NOMO-1 (cell line): ENCODE results near the gene FTCDNL1.
A peak's percentile ranks its signal among the peaks of the same experiment; 100 is the strongest.

Source experiments
- DNase-seq, 2 experiments: peaks; one replicate each; lab custom pipeline; 2025; ENCODE audit not compliant: unreplicated experiment in 2 of 2; lab: John Stamatoyannopoulos, UW

The FTCDNL1 gene

DNA sequence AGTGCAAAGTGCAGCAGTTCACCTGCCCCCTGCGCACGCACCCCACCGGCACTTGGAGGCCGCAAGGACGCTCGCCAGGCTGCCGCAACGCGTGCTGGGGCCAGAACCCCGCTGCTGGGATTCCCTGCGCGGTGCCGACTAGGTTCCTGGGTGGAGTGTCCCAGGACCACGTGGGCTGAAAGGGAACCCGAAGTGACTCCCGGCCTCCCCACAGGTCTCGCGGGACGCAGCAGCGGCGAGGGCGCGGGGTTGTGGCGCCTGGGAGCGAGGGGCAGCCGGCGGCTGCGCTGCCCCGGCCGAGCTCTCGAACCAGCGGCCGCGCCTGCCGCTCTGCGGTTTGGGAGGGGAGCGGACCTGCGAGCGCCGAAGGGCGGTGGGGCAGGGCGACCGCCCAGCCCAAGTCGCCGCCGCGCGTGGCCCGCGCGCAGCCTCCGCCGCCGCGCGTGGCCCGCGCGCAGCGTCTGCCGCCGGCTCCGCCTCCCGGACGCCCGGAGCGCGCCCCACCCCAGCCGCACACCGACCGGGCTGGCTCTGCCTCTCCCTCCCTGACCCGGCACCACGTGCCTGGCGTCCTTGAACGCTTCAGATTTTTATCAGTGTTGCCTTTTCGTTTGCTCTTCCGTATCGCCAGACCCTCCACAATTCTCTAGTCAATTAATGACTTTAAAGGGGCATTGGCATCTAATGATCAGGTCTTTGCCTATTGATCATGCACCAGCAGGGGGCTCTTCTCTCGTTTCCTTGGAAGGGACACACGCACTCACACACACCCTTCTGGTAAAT, at the start of gene FTCDNL1:
Gene FTCDNL1 (minus strand): TSS at position 475 of the 783 bp plus-strand sequence. CDS start 2,230 bp downstream, outside the sequence.
- DNase-seq = peak; percentile 82 to 89

DNA sequence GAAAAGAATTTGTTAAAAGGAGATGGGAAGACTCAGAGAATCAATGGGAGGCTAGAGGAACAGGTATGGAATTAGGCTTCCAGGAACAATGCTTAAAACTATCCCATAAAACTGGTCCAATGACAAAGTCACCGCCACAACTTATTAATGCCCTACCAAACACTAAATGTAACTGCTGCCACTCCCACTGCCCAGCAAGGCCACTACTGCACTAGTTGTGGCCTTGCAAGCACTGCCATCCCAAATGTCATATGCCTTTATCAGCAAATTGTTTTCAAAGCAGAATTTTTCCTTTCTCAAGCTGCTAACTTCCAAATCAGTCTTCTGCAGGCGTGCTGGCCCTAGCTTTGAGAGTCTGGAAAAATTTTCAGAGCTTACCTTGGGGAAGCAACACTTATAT, 45.6 kb upstream of the FTCDNL1 start:
- DNase-seq = no peak

DNA sequence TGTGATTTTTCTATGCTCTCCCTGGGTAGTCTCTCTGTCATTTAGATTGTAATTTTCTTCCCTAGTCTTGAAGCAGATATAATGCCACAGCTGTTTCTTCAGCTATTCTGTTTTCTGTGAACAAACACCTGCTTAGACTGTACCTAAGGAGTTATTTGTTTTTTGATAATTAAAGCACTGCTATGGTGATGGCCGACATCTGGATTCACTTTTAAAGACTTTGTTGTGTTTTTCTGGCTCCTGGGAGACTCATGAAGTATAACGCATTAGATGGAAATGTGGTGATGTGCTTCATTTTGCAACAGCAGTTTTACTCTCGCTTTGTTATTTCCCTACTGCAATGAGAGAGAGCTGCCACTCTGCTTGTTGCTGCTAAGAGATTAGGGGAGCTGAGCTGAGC, 44.4 kb upstream of the FTCDNL1 start:
- no peak for DNase-seq

DNA sequence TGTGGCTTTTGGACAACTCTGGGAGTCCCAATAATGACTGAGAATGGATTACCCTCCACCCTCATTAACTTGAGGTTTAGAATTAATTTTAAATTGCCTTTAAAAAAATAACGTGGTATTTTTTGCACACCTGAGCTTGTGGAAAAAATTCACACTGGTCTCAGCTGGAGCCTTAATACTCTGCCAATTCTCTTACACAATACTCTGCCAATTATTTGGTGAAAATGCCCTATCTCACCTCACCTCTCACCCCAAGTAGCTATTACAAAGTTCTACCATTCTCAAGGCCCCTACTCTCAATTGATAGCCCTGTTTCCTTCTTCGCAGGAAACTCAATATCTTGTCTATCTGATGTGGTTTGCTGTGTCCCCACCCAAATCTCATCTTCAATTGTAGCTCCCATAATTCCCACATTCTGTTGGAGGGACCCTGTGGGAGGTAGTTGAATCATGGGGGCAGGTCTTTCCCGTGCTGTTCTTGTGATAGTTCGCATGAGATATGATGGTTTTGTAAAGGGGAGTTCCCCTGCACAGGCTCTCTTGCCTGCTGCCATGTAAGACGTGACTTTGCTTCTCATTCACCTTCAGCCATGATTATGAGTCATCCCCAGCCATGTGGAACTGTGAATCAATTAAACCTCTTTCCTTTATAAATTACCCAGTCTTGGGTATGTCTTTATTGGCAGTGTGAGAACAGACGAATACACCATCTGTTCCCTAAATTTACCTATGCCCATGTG, 32.7 kb upstream of the FTCDNL1 start:
- no peak for DNase-seq

DNA sequence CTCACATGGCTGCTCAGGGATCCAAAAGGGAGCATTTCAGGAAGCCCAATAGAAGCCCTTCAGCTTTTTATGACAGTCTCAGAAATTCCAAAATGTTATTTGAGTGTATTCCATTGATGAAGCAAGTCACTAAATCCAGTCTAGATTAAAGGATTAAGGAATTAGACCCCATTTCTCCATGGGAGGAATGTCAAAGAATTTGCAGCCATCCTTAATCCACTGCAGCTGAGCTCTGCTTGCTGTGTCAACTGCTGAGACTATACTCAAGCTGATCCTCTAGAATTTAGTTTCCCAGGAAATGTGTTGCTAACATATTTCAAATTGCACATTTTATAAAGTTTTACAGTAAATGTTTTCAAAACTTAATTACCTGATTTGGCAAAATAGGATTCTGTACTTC, 31.7 kb upstream of the FTCDNL1 start:
- no peak for DNase-seq

DNA sequence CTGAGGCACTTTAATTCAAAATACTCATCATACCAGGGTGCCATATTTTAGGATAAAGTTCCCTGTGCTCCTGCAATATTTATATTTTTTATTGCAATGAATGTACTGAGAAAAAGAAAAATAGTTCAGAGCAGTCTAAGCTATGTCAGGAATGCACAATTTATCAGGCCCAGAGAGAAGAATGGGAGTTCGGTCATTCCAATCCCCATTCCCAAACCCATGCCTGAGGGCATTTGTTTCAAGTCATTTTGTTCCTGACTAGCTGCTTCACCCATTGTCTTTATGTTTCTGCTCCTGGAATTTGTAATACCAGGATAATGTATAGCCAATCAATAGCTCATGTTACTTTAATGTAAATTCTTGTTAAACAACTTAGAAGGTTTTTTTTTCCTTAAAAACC, 24.4 kb upstream of the FTCDNL1 start:
- no peak for DNase-seq

DNA sequence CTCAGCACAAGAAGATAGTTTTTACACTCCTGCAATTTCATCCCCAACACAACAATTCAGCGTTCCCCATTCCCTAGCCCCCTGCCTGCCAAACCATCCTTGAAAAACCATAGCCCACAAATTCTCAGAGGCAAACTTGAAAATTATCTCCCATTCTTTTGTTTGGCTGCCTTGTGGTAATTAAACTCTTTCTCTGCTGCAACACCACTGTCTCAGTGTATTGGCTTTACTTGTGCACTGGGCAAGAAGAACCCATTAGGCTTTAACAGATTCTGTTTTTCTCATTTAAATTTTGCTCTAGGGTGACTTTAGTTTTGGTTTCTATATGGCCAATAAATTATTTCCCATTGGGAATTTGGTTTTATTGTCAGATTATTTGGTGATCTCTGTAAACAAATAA, 23.2 kb upstream of the FTCDNL1 start:
- no peak for DNase-seq

DNA sequence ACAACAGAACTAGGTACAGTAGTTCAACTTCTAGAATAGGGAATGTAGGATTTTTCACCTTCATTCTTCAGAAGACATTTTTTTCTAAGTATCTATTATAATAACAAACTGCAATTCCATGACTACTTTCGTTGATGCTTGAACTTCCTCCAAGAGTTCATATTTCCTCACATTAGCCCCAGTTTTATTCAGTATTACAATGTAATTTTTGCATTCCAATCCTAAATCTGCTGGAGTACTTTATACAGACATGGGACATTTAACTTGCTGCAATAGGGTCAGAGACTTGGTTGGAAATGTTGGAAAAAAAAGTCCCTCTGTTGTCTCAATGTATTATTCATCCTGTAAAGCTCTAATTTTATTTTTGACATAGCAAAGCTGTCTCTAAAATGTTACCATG, 19.6 kb upstream of the FTCDNL1 start:
- DNase-seq = peak in 1 of 2 experiments; percentile 57

DNA sequence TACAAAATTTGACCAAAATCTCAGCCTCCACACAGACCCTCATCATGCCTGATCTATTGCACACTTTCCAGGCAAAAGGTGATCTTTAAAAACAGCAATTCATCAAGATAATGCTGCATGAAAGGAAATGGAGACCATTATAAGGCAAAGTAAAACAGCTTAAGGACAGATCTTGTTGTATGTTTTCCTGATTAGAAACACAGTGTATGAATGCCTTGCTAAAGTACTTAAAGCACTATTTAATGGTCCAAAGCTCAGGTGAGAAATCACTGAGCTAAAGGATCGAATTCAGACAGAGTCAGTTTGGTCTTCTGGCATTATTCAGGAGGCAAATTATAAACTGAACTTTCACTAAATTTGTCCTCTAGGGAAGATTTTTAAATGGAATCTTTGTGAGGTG, 18.7 kb upstream of the FTCDNL1 start:
- DNase-seq = no peak

DNA sequence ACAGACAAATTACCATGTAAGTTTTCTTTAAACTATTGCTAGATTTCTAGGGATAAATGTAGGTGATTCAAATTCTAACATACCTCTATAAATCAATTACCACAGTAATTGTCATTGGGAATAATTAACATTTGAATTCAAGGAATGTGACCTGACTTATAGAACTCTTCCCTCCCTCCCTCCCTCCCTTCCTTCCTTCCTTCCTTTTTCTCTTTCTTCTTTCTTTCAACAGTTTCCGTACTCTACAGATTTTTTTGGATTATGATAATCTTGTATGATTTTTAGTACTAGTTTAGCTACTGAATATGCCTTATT, 18.2 kb upstream of the FTCDNL1 start:
- DNase-seq = no peak

DNA sequence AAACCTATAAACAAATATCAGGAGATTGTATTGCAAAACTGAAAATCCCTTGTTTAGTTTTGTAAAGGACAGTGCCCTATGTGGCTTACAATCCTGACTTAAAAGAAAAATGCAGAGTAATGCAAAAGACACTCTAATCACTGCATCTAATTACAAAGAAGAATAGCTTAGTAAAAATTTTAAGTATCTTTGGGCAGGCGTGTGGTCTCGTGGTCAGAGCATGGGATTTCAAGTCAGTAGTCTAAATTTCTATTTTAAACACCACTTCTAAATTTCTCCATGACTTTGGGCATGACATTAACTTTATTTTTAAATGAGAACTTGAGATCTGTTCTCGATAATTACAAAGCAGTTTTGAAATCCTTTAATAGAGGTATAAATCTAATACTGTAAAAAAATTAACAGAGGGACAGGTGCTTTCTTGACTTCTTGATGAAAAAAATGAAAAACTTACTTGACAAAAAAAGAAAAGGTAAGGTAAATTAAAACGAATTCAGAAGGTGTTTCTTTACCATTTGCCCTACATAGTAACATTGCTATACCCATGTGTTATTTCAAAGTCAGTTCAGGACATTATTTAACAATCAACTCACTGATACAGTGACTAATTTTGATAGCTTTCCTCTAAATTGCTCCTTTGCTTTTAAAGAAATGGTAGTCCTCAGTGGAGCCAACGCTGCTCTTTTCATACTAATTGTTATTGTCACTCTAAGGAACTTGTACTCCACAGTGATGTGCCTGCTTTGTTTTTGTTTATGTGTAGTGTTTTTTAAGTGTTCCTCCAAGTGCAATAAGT, 17.6 kb upstream of the FTCDNL1 start:
- no peak for DNase-seq

DNA sequence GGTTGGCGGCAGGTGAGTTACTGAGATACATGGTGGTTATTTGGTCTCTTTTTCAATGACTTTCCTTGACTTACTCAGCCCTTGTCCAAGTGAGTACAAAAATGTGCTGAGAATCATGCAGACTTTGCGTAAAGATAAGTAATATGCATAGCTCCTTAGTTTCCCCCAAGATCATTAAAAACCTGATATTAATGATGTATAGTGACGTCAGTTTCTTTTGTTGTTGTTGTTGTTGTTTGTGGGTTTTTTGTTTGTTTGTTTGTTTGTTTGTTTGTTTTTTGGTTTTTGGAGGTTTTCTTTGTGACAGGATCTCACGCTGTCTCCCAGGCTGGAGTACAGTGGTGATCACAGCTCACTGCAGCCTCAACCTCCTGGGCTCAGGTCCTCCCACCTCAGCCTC, 14.9 kb upstream of the FTCDNL1 start:
- DNase-seq = no peak

DNA sequence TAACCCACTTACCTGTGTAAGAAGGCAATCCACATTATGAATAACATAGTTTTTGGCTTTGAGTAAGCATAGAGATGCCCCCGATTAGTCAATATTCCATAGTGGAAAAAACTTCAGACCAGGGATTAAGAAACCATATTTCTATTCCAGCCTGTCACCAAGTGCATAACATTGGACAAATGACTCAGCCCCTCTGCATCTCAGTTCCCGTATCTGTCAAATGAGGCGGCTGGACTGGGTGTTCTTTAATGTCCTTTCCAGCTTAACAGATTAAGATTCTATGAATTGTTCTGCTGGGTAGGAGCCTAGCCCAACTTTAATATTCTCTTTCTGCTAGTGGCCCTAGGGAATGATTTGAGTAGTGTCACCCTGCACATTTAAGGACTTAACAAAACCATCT, 11.8 kb upstream of the FTCDNL1 start:
- DNase-seq = no peak

DNA sequence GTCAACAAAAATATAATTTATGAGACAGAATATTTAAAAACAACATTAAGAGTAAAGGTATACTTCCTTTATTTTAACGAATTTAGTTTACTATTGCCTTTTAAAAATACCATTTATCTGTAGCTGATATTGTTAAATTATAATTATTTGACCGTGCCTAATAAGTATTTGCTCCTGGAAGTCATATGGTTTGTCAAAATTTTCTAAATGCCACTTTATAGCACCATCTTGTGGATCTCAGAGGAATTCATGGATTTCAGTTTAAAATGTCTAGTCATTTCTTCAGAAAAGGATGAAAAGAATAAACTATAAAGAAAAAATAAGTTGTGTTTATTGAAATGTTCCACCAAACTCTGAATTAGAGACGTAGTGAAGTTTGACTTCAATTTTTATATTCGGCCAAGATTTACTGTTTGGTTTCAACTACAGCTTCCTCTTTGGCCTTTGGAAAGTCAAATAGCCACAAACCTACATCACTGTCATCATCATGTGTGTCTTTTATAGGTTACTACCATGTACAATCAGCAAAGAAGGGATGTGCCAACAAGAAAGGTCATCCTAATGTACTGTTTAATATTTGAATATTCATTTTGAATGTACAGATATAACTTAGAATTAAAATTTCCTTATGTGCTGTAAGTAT, 10.3 kb upstream of the FTCDNL1 start:
- DNase-seq = peak; percentile 50 to 85

DNA sequence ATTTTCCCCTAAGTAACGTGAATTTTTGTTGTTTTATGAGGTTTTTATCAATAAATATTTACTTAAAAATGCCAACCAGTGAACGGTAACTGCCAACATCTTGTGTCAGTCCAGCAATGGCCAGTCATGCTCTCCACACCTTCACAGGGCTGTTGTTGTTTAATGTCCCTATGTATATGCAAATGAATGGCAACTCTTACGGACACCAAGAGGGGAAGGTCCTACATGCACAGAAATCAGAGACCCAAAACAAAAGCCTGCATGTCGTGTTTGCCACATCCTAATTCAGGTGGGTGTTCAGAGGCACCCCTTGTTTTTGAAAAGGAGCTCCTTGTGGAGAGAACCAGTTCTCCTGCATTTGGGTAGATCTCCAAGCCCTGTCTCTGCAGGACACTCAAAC, 4.8 kb upstream of the FTCDNL1 start:
- no peak for DNase-seq

DNA sequence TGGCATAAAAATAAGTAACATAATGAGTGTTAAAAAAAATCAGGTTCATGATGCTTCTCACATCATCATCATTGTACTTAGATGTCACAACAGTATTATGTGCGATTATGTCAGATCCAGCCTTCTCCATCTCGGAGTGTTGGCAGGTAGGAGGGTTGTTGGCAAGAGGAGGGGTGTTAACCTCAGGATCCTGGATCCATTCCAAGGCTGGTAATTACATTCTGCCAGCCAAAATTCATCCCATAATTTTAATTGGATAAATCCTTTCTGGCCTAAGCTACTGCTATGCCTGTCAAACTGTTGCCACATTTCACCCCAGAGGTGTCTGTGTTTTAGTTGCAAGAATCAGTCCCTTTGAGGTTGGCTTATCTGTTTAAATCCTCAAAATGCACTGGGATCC, 891 bp upstream of the FTCDNL1 start:
- no peak for DNase-seq

DNA sequence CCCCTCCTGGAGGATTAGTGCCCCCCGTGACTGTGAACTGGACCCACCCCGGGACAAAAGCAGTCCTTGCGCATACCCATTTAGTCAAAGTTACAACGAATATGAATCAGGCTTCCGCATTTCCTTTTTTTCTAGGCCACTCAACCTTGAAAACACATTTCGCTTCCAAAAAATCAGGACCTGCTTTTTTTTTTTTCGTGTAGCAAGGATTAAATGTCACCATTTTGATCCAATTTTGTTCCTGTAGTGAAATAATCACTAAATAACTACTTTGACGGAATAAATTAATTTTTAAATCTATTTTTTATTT, 464 bp upstream of the FTCDNL1 start:
- peak in 1 of 2 experiments; percentile 63 for DNase-seq

DNA sequence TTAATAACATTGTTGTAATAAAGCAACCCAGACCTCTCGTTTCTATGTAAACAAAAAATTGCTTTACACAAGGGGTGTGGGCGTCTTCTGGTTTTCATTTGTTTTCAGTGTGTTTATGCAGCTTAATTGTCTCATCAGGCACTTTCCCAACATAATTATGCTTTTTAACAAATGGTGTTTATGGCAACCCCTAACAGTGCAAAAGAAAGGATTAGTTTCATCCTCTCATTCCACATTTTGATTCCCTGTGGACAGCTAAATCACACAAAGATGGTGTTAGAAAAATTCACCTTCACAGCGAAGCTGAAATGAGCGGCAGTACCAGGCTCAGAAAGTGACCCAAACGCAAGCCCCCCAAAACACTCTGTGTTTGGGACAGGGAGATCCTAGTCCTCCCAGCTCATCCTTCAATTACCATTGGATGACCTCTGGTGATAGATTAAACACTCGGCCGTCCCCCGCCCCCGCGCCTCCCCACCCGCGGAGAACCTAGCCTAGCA, 724 bp downstream of the FTCDNL1 start:
- no peak for DNase-seq

DNA sequence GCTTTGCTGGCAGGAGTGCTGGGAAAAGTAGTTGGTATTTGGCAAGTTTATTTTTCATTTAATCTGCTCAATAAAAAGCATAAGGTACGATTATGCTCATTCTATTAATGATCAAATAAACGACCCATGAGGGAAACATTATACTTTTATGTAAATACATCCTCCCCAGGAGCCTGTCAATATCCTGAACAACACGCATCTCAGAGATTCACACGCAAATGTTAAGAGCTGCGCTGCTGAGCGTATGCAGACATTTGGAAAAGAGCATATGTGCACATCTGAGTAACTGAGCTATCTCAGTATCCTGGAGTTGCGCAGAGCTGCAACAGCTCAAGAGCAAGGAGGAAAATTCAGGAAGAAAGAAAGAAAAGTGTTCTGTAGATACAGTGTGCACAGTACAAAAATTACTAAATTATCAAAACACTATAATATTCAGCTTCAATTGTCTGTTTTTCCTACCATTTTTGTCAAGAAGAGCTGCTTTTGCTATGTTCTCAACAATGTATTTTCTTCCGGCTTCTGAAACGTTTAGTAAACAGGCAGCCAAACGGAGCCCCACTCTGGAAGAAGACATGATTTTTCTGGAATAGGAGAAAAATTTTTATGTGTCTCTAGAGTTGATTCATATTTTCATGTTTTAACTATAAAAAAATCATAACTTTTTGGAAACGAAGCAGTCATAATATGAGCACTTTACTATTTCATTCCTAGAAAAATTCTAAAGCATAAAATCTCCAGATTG, 2.4 kb downstream of the FTCDNL1 start:
- DNase-seq = no peak

DNA sequence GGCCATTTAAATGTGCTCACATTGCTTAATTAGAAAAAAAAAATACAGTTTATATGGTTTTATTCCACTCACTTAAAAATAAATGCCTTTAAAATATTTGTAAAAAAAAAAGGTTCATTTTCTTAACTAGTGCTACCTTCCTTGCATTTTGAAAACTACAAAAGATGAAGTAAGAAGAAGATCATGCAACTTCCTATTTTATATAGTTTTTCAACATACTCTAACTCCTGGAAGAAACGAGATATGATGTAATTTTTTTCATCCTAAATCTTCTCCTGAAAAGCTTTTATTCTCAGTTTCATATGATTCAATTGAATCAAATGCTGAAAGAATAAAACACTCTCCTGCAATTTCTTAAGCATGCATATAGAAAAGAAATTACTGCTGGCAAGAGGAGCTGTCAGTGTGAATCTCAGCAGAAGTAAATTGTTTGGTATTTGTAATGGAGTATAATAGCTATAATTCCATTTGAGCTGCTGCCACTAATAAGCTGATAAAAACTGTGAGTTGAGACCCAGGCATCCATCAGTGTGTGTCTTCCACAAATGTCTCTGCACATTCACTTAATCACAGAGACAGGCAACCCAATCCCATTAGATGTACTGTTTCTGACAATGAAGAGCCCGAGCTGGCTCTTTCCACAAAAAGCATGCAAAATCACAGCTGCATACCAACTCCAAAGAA, 3.7 kb downstream of the FTCDNL1 start:
- peak; percentile 43 to 49 for DNase-seq
